ENCODE data around the gene DNAH1.

DNA sequence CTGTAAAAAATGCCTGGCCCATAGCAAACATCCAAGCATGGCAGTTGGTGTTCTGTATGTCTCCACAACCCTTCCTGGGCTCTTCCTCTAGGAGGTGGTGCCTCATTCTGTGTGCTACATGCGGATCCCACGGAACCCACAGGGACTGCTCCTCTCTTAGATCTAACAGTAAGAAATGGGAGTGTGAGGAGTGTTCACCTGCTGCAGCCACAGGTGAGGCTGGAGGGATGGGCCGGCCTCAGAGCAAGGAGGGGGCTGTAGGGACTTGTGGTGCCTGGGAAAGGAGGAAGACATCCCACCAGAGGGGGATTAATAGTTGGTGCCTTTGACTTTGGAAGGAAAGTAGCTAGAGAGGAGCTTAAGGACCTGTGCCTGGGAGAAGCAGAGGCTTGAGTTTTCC lies 106.5 kb downstream of the DNAH1 start:
- TF ChIP-seq, protein P1, sequence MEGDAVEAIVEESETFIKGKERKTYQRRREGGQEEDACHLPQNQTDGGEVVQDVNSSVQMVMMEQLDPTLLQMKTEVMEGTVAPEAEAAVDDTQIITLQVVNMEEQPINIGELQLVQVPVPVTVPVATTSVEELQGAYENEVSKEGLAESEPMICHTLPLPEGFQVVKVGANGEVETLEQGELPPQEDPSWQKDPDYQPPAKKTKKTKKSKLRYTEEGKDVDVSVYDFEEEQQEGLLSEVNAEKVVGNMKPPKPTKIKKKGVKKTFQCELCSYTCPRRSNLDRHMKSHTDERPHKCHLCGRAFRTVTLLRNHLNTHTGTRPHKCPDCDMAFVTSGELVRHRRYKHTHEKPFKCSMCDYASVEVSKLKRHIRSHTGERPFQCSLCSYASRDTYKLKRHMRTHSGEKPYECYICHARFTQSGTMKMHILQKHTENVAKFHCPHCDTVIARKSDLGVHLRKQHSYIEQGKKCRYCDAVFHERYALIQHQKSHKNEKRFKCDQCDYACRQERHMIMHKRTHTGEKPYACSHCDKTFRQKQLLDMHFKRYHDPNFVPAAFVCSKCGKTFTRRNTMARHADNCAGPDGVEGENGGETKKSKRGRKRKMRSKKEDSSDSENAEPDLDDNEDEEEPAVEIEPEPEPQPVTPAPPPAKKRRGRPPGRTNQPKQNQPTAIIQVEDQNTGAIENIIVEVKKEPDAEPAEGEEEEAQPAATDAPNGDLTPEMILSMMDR (IDR thresholded peaks at IDR 0.05): no peak
- TF ChIP-seq POLR2AphosphoS5 (IDR thresholded peaks at IDR 0.05; ENCODE audit: low read depth, low read length): no peak

Measured in Panc1 (cell line).